ENCODE data around the gene DALRD3.

DNA sequence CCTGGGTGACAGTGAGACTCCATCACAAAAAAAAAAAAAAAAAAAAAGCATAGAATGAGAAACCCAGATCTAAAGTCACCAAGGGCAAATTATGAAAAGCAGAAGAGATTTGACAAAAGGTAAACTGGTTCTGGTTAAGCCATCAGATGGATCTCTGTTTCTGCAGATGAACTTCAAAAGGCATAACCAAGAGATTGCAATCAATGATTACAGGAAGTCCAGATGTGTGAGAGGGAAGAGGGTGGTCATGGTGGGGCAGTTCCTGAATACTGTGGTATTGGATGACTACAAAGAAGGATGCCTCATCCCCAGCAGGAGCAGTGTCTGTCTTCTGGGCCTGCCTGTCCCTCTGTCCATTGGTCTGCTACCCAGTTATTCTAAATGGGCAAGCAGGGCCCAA is 24.5 kb downstream of the DALRD3 start:
- TF ChIP-seq, protein P1, sequence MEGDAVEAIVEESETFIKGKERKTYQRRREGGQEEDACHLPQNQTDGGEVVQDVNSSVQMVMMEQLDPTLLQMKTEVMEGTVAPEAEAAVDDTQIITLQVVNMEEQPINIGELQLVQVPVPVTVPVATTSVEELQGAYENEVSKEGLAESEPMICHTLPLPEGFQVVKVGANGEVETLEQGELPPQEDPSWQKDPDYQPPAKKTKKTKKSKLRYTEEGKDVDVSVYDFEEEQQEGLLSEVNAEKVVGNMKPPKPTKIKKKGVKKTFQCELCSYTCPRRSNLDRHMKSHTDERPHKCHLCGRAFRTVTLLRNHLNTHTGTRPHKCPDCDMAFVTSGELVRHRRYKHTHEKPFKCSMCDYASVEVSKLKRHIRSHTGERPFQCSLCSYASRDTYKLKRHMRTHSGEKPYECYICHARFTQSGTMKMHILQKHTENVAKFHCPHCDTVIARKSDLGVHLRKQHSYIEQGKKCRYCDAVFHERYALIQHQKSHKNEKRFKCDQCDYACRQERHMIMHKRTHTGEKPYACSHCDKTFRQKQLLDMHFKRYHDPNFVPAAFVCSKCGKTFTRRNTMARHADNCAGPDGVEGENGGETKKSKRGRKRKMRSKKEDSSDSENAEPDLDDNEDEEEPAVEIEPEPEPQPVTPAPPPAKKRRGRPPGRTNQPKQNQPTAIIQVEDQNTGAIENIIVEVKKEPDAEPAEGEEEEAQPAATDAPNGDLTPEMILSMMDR (IDR thresholded peaks at IDR 0.05): no peak
- no peak for TF ChIP-seq POLR2A (IDR thresholded peaks at IDR 0.05)
